ENCODE data around the gene CHRM4.

CHRM4 gene

DNA sequence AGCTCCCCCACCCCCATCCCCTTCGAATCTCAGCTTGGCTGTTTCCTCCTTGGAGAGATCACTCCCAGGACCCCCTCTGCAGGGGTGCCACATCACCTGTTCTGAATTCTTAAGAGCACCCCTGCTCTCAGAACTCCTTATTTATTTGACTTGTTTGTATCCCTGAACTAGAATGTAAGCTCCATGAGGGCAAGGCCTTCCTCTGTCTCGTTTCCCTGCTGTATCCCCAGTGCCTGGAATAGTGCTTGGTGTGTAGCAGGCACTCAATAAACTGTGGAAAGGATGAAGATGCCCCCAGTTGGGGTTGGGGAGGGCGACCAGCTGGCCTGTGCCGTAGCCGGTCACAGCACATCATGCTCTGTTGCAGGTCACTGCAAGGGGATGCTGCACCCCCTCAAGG lies 13.7 kb downstream of the CHRM4 start:
- H3K4me3 ChIP-seq (ENCODE audit: low read depth, low read length), result no peak overlapping the region
- no peak overlapping the region for H4K12ac ChIP-seq (ENCODE audit: low read depth, low read length)
- peaks cover 10 to 14% of the 10 kb centered on the region in 2 experiments for H3K4me1 ChIP-seq (ENCODE audit: control insufficient read depth in 1 of 2, insufficient read depth in 2 of 2, low read length in 2 of 2)
- H3K18ac ChIP-seq (ENCODE audit: low read length), result no peak overlapping the region
- no peak overlapping the region for H3K4ac ChIP-seq (ENCODE audit: low read depth, low read length)
- H3K14ac ChIP-seq (ENCODE audit: low read length), result no peak overlapping the region
- peaks cover 3% of the 10 kb centered on the region for H3K9me3 ChIP-seq (ENCODE audit: insufficient read depth, low read depth, low read length)
- WGBS (ENCODE audit: extremely low coverage, insufficient coverage, insufficient read length), result no CpG with 5 or more reads among the region's 5 CpGs
- DNase-seq, result no peak
- peaks cover 13% of the 10 kb centered on the region for H3K79me2 ChIP-seq (ENCODE audit: control insufficient read depth, insufficient read depth, low read length, poor library complexity)
- H2BK5ac ChIP-seq (ENCODE audit: low read depth, low read length, poor library complexity), result no peak overlapping the region
- no peak overlapping the region for H2BK120ac ChIP-seq (ENCODE audit: insufficient read depth, low read length, poor library complexity)
- no peak overlapping the region for H4K8ac ChIP-seq (ENCODE audit: low read depth, low read length)
- H3K4me2 ChIP-seq (ENCODE audit: low read length), result no peak overlapping the region
- H2AK5ac ChIP-seq (ENCODE audit: low read length), result no peak overlapping the region
- H2BK12ac ChIP-seq (ENCODE audit: low read length), result no peak overlapping the region
- H3K36me3 ChIP-seq (ENCODE audit: control insufficient read depth in 1 of 2, insufficient read depth in 2 of 2, low read length in 2 of 2), result peaks cover 54 to 55% of the 10 kb centered on the region in 2 experiments
- H3K27ac ChIP-seq (ENCODE audit: low read depth, low read length), result no peak overlapping the region
- no peaks in the 10 kb centered on the region for H3K27me3 ChIP-seq (ENCODE audit: insufficient read depth, low read length)
- H4K91ac ChIP-seq (ENCODE audit: low read depth, low read length), result no peak overlapping the region
- peaks cover 24% of the 10 kb centered on the region for H3K79me1 ChIP-seq (ENCODE audit: low read length)
- H2AFZ ChIP-seq (ENCODE audit: insufficient read depth, low read length, poor library complexity), result no peak overlapping the region
- H3K9ac ChIP-seq (ENCODE audit: low read length), result no peak overlapping the region
- no peak overlapping the region for H3K23ac ChIP-seq (ENCODE audit: low read length)

DNA sequence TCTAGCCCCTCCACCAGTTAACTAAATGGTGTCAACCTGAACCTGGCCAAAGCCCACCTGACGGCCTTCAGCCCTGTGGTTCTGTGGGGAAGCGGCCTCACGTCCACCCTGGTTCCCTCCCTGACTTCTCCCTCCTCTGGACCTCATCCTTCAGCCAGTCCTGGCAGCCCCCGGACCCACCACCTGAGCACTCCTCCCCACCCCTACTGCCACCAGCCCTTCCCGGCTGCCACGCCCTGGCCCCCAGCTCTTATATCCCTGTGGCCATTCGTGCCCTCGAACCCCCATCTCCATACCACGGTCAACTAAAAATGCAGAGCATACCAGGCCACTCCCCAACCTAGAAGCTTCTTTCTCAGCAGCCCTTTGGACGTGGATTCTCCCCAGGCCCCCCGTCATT lies 14.3 kb downstream of the CHRM4 start:
- H2BK12ac ChIP-seq (ENCODE audit: low read length), result no peak overlapping the region
- no peak overlapping the region for H3K14ac ChIP-seq (ENCODE audit: low read length)
- H4K8ac ChIP-seq (ENCODE audit: low read depth, low read length), result no peak overlapping the region
- peaks cover 10% of the 10 kb centered on the region for H3K79me2 ChIP-seq (ENCODE audit: control insufficient read depth, insufficient read depth, low read length, poor library complexity)
- no peak overlapping the region for H2BK5ac ChIP-seq (ENCODE audit: low read depth, low read length, poor library complexity)
- no peak overlapping the region for H3K18ac ChIP-seq (ENCODE audit: low read length)
- no peak overlapping the region for H3K4me2 ChIP-seq (ENCODE audit: low read length)
- peaks cover 58 to 59% of the 10 kb centered on the region in 2 experiments for H3K36me3 ChIP-seq (ENCODE audit: control insufficient read depth in 1 of 2, insufficient read depth in 2 of 2, low read length in 2 of 2)
- no peak overlapping the region for H2AK5ac ChIP-seq (ENCODE audit: low read length)
- no peak overlapping the region for H3K4ac ChIP-seq (ENCODE audit: low read depth, low read length)
- H3K27me3 ChIP-seq (ENCODE audit: insufficient read depth, low read length), result no peaks in the 10 kb centered on the region
- no peak overlapping the region for H4K12ac ChIP-seq (ENCODE audit: low read depth, low read length)
- no peak overlapping the region for H4K91ac ChIP-seq (ENCODE audit: low read depth, low read length)
- H2BK120ac ChIP-seq (ENCODE audit: insufficient read depth, low read length, poor library complexity), result no peak overlapping the region
- H3K27ac ChIP-seq (ENCODE audit: low read depth, low read length), result no peak overlapping the region
- H3K23ac ChIP-seq (ENCODE audit: low read length), result no peak overlapping the region
- H3K9me3 ChIP-seq (ENCODE audit: insufficient read depth, low read depth, low read length), result peaks cover 3% of the 10 kb centered on the region
- H2AFZ ChIP-seq (ENCODE audit: insufficient read depth, low read length, poor library complexity), result no peak overlapping the region
- DNase-seq, result no peak
- H3K4me1 ChIP-seq (ENCODE audit: control insufficient read depth in 1 of 2, insufficient read depth in 2 of 2, low read length in 2 of 2), result peaks cover 5 to 10% of the 10 kb centered on the region in 2 experiments
- H3K4me3 ChIP-seq (ENCODE audit: low read depth, low read length), result no peak overlapping the region
- no CpG with 5 or more reads among the region's 11 CpGs for WGBS (ENCODE audit: extremely low coverage, insufficient coverage, insufficient read length)
- peaks cover 21% of the 10 kb centered on the region for H3K79me1 ChIP-seq (ENCODE audit: low read length)
- no peak overlapping the region for H3K9ac ChIP-seq (ENCODE audit: low read length)

DNA sequence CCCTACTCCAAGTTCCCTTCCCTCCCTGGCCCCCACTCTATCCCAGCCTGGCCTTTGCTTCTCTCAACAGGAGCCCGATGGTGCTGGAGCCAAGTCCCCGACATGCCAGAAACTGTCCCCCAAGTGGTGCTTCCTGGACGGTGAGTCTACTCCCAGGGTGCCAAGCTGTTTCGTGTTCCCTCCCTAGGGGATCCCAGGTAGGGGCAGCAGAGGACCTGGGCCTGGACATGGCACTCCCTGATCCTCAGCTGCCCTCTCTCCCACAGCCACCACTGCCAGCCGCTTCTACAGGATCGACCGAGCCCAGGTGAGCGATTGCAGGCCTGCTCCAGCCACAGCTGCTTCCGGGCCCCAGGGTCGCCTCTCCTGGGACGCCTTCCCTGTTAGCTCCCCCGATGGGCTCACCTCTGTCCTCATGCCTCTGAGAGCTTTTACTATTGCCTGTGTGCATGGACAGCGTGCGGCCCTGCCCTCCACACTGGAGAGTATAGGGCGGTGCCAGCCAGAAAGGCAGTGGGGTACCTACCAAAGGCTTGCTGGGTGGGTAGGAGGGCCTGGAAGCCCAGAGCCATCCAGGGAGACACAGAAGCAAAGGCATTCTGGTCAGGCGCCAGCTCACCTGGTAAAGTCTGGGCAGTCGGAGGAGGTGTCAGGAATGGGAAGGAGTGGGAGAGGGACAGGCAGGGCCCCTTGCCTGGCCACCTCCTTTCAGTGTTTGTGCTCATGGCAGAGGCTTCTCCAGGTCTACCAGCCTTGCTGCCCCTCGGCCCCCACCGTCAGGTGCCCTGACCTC lies 15.1 kb downstream of the CHRM4 start:
- Histone ChIP-seq H3K27ac (ENCODE audit: low read depth, low read length) (no peak overlapping the region), H3K79me1 (ENCODE audit: low read length) (peaks cover 14% of the 10 kb centered on the region), H2BK120ac (ENCODE audit: insufficient read depth, low read length, poor library complexity) (no peak overlapping the region), H3K9me3 (ENCODE audit: insufficient read depth, low read depth, low read length) (peaks cover 3% of the 10 kb centered on the region), H2AK5ac (ENCODE audit: low read length) (no peak overlapping the region), H3K36me3 (ENCODE audit: control insufficient read depth in 1 of 2, insufficient read depth in 2 of 2, low read length in 2 of 2) (peaks cover 65 to 67% of the 10 kb centered on the region in 2 experiments), H4K12ac (ENCODE audit: low read depth, low read length) (no peak overlapping the region), H3K18ac (ENCODE audit: low read length) (no peak overlapping the region), H4K8ac (ENCODE audit: low read depth, low read length) (no peak overlapping the region), H3K4me1 (ENCODE audit: control insufficient read depth in 1 of 2, insufficient read depth in 2 of 2, low read length in 2 of 2) (peaks cover 5 to 10% of the 10 kb centered on the region in 2 experiments), H3K9ac (ENCODE audit: low read length) (no peak overlapping the region), H3K4me3 (ENCODE audit: low read depth, low read length) (no peak overlapping the region), H3K79me2 (ENCODE audit: control insufficient read depth, insufficient read depth, low read length, poor library complexity) (peaks cover 4% of the 10 kb centered on the region), H3K14ac (ENCODE audit: low read length) (no peak overlapping the region), H2BK5ac (ENCODE audit: low read depth, low read length, poor library complexity) (no peak overlapping the region), H3K27me3 (ENCODE audit: insufficient read depth, low read length) (no peaks in the 10 kb centered on the region), H4K91ac (ENCODE audit: low read depth, low read length) (no peak overlapping the region), H3K4me2 (ENCODE audit: low read length) (no peak overlapping the region), H2AFZ (ENCODE audit: insufficient read depth, low read length, poor library complexity) (no peak overlapping the region), H3K4ac (ENCODE audit: low read depth, low read length) (no peak overlapping the region), H3K23ac (ENCODE audit: low read length) (no peak overlapping the region), H2BK12ac (ENCODE audit: low read length) (no peak overlapping the region)
- WGBS (ENCODE audit: extremely low coverage, insufficient coverage, insufficient read length), result no CpG with 5 or more reads among the region's 19 CpGs
- DNase-seq, result no peak

DNA sequence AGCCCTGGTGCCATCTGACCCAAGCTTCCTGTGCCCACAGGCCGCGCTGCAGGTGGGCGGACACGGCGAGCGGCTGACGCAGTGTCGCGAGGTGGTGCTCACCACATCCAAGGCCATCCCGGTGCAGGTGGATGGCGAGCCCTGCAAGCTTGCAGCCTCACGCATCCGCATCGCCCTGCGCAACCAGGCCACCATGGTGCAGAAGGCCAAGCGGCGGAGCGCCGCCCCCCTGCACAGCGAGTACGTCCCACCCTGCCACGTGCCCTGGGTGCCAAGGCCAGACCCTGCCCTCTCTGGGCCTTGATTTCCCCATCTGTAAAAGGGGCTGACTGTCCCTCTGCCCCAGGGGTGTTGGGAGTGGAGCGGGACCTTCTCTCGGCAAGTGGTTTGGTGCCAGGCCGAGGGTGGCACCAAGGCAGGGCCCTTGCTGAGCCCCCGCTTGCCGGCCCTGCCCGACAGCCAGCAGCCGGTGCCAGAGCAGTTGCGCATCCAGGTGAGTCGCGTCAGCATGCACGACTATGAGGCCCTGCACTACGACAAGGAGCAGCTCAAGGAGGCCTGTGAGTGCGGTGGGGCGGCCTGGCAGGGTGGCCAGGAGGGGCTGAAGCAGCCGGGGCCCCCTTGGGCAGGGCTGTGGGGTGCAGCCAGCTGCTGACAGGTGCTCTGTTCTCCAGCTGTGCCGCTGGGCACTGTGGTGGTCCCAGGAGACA lies 16.0 kb downstream of the CHRM4 start:
- H4K12ac ChIP-seq (ENCODE audit: low read depth, low read length), result no peak overlapping the region
- H3K14ac ChIP-seq (ENCODE audit: low read length), result no peak overlapping the region
- H3K27me3 ChIP-seq (ENCODE audit: insufficient read depth, low read length), result no peaks in the 10 kb centered on the region
- H3K36me3 ChIP-seq (ENCODE audit: control insufficient read depth in 1 of 2, insufficient read depth in 2 of 2, low read length in 2 of 2), result peaks cover 69 to 72% of the 10 kb centered on the region in 2 experiments
- H3K9me3 ChIP-seq (ENCODE audit: insufficient read depth, low read depth, low read length), result peaks cover 3% of the 10 kb centered on the region
- no peak overlapping the region for H4K91ac ChIP-seq (ENCODE audit: low read depth, low read length)
- H3K79me1 ChIP-seq (ENCODE audit: low read length), result peaks cover 7% of the 10 kb centered on the region
- no peak overlapping the region for H2BK12ac ChIP-seq (ENCODE audit: low read length)
- H3K23ac ChIP-seq (ENCODE audit: low read length), result no peak overlapping the region
- H3K18ac ChIP-seq (ENCODE audit: low read length), result no peak overlapping the region
- no peak overlapping the region for H3K9ac ChIP-seq (ENCODE audit: low read length)
- H4K8ac ChIP-seq (ENCODE audit: low read depth, low read length), result no peak overlapping the region
- H3K27ac ChIP-seq (ENCODE audit: low read depth, low read length), result no peak overlapping the region
- no CpG with 5 or more reads among the region's 38 CpGs for WGBS (ENCODE audit: extremely low coverage, insufficient coverage, insufficient read length)
- H3K4me2 ChIP-seq (ENCODE audit: low read length), result no peak overlapping the region
- no peak overlapping the region for H3K4ac ChIP-seq (ENCODE audit: low read depth, low read length)
- H2BK120ac ChIP-seq (ENCODE audit: insufficient read depth, low read length, poor library complexity), result no peak overlapping the region
- no peak overlapping the region for H3K4me3 ChIP-seq (ENCODE audit: low read depth, low read length)
- H3K79me2 ChIP-seq (ENCODE audit: control insufficient read depth, insufficient read depth, low read length, poor library complexity), result no peaks in the 10 kb centered on the region
- peaks cover 5 to 10% of the 10 kb centered on the region in 2 experiments for H3K4me1 ChIP-seq (ENCODE audit: control insufficient read depth in 1 of 2, insufficient read depth in 2 of 2, low read length in 2 of 2)
- no peak overlapping the region for H2BK5ac ChIP-seq (ENCODE audit: low read depth, low read length, poor library complexity)
- H2AFZ ChIP-seq (ENCODE audit: insufficient read depth, low read length, poor library complexity), result no peak overlapping the region
- no peak for DNase-seq
- no peak overlapping the region for H2AK5ac ChIP-seq (ENCODE audit: low read length)

Measured in trophoblast cell (in vitro differentiated cells and primary cell).